HG02588 (cell line): ENCODE measurements around the gene PIGC.

Source experiments
- ATAC-seq: cut with Tn5 transposase; IDR thresholded peaks from one replicate; pipeline ENCODE4 v1.9.1; 2021; ENCODE audit warnings: mild to moderate bottlenecking, moderate library complexity; ENCODE audit not compliant: unreplicated experiment

The PIGC gene

GRCh38 chr1:172431721-172432192, 12.1 kb downstream of the PIGC start:
- no peak for ATAC-seq

GRCh38 chr1:172431204-172431603, 12.7 kb downstream of the PIGC start:
- ATAC-seq = no peak

GRCh38 chr1:172430128-172430454, 13.8 kb downstream of the PIGC start:
- no peak for ATAC-seq

DNA sequence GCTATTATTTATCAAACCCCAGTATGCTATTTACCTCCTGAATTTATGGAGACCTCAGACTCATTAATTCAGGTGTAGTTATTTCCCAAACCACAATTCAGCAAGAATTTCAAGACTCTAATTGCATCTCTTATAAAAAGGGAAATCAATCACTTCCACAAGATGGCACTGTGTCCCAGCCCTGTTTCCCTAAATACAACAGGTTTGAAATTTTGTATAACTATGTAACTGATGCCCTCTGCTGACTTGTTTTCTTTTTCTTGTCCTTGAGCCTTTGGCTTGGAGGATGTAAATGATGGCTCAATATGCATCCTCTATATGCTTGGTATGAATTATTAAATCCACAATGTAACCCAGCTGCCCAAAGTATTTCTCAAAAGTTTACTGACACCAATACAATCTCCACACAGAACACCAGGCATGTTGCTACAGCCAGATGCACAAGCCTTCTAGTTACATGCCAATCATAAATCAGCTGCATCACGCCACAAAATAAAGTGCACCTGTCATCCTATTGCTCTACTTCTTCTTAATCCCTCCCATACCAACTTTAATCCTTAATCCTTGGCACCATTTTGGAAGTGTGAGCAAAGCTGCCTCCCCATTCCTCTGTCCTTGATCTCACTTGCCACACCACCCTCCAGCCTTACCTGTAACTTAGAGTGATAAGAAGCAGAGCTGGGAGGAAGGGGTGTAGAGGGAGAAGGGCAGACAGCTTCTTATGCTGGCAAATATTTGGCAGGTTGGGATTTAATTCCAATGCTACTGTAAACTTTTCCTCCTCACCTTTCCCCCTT, 14.3 kb downstream of the PIGC start:
- ATAC-seq = no peak

DNA sequence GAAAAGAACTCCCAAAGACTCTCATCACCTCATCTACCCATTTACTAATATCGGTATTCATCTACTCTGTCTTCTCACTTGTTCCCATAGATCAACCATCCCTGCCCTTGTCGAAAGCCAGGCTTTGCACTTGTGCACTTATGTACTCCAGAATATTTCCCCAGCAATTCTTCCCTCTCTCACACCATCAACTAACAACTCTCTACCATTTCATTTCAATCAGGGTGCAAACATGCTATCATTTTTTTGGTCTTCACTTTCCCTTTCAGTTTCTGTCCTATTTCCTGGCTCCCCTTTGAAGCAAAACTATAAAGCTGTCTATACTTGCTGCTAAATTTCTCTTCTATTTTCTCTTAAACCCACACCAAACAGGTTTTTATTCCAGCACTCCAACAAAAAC, 16.7 kb downstream of the PIGC start:
- no peak for ATAC-seq

DNA sequence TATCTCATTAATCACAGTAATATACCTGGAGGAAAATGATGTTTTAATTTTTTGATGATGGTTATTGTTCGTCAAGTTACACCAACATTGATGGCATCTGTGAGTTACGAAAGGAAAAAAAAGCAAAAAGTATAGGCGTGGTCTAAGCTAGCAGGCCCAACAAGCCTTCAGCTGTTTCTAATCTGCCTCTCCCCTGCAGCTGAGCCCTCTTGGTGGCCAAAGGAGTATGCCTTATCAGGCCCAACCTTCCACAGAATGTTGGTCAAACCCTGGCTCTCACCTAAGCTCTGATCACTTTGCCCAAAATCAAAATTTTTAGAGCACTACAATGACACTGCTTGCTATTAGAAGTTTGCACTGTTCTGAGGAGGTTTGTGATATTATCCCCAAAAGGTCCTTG, 18.5 kb downstream of the PIGC start:
- ATAC-seq = no peak

DNA sequence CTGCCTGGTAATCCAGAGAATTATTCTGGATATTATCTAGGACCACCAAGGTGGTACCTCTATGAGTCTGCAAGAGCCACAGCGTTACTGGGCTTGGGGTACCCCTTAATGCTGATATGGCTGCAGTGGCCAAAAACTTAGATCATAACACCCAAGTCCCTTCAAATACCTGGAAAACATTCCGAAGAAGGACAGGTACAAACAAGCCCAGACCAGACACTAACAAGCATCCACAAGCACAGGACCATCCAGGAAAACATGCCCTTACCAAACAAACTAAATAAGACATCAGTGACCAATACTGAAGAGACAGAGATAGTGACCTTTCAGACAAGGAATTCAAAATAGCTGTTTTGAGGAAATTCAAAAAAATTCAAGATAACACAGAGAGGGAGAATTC, 20.5 kb downstream of the PIGC start:
- no peak for ATAC-seq

GRCh38 chr1:172421974-172422604, 21.8 kb downstream of the PIGC start:
- ATAC-seq = no peak

DNA sequence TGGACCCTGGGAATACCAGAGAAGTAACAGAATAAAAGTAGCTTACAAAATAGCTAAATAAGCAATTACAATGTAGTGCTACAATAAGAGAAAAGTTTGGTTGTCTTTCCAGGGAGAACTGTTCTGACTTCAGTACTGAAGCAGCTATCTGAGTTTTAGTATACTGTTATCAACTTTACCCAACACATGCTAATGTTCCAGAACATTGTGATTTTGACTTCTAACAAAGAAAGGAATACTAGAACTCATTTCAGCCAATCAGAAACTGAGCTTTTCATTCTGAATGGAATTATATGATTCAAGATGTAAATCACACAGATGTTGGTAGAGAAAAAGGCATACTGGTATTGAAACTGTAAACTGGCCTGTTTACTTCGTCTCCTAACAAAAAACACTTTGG, 23.5 kb downstream of the PIGC start, which contains the start of gene C1orf105:
Gene C1orf105 (plus strand): TSS at position 301 of the 400 bp plus-strand sequence. CDS start 201 bp downstream, outside the sequence.
- ATAC-seq = no peak

- no peak for ATAC-seq
Observed at GRCh38 chr1:172417557-172417956, 26.3 kb downstream of the PIGC start.

GRCh38 chr1:172416496-172417035, 27.3 kb downstream of the PIGC start:
- ATAC-seq = no peak

DNA sequence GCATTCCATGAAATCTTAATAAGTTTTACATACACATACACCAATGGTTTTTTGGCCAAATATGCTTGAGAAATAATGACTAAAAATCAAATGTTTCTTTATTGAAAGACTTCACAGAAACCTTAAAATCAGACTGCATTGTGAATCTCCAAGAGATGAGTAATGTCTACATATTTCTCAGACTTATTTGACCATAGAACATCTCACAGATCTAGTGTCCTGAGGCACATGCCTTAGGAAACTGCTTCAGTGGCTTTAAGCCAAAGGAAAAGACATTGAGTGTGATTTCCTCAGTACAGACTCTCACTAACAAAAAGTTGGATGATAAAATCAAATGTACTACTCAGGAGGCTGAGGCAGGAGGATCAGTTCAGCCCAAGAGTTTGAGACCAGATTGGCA, 29.5 kb downstream of the PIGC start:
- no peak for ATAC-seq

DNA sequence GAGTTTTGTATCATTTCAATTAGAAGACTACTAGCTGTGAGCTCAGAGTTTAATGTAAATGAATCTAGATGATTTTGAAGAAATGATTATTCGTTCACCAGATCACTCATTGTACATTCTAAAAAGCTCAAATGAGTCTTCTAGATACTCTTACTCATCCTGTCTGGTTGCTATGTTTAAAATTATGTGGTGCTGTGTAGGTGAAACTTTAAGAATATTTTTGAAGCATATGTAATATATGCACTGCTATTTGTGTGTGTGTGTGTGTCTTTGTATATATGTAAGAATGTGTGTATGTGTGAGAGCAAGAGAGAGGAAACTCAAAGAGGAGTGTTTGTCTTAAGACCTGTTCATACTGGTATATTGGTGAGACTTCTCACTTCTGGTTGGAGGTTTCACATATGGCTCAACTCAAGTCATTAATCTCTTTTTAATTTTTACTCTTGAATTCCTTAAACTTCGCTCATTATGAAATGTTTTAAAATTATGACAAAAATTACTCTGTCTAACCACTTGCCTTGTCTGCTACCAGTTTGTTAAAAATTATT, 32.0 kb downstream of the PIGC start:
- no peak for ATAC-seq

- ATAC-seq = no peak
Observed at GRCh38 chr1:172410027-172410426, 33.8 kb downstream of the PIGC start.

DNA sequence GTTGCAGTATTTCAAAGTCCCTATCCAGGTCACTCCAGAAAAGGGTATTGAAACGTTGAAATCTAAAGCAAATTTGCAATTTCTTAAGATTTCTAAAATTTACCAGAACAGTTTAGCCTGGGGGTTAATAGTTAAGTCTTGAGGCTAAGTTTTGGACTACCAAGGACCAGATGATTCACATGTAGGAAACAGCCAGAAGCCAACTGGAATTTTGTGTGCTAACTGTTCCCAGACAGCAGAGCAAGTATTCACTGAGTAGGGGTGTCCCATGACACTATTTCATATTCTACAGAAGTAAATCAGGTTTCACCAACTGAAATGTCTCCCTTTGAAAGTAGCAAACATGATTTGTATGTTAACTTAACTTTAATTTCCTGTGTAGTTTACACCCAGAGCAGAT, 34.9 kb downstream of the PIGC start:
- no peak for ATAC-seq

DNA sequence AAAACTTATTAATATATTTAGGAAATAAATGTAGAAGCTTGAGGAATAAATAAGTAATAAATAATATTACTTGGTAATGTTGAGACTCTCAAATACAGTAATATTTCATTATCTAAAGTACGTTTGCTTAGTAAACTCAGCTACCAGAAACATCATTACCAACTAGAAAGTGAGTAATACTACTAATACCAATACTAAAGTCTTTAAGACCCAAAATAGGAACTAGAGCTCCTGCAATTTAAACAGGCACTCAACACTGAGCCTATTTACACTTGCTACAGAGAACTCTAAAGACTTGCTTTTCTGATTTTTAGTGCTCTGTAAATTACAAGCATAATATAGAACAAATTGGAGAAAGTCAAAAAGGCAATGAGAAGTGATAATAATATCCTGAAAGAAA, 36.9 kb downstream of the PIGC start:
- ATAC-seq = no peak

DNA sequence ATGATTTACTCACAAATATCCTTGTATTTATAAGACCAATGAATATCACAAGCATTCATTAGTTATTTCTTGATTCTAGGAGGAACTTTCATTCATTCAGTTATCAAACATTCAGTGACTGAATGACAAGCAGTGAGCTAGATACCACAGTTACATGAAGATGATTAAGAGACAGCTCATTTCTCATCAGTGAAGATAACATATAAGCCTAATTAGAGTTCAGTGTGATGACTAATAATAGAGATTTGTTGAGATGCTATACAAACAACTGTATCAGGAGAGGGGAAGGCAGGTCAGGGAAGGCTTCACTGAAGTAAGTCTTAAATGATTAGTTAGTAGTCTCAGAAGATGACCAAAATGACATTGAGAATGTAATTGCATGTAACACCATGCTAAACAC, 38.0 kb downstream of the PIGC start:
- ATAC-seq = no peak

- ATAC-seq = no peak
Observed at GRCh38 chr1:172404121-172404520, 39.7 kb downstream of the PIGC start.

DNA sequence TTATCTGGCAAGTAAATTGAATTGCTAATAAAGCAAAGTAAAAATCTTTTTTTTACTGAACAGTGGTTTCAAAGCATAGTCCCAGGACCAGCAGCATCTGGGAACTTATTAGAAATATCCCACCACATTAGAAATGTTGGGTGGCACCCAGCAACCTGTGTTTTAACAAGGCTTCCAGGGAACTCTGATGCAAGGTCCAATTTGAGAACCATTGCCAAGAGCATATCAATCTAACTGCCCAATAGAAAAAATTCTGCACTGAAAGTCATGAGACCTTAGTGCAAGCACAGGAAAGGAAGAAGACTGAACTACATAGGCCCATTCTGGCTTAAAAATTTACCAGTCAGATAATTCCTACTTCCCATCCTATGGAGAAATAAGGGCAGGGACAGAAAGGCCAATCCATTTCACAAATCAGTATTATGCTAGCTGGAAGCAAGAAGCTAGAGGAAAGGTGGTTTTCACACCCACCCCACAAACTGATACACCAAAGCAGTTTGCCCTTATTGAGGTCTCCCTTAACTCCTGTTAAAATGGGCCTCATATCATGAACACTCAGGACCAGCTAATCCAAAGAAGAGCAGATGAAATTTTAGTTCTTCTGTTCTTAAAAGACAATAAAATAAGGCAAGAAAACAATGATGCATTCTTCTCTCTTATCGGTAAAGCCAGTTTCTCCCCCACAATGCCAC, 40.8 kb downstream of the PIGC start:
- no peak for ATAC-seq

DNA sequence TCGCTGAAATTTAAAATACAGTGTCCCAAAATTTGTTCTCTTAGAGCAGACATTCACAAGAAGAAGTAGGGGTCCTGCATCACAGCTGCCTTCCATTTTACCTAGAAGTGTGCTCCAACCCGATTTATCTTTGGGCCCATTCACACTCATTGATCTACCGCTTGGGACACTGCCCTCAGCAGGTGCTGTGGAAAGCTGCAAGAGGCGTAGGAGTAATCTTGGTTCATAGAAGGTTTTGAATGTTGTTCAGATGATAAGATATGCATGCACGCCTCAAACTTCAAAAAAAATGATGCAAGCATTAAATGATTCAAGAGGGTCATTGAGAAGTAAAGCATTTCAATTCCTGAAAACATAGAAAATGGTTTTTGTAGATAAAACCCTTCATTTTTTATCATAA, 42.0 kb downstream of the PIGC start:
- ATAC-seq = no peak

GRCh38 chr1:172401477-172401876, 42.4 kb downstream of the PIGC start:
- no peak for ATAC-seq
